Endothelial cell (in vitro differentiated cells): ENCODE data around the gene DUOX1. TPM values are rescaled to one million over a fixed set of nuclear protein-coding genes. Genes with fewer than 3 reads are reported as not detected.

Experiments
- DNase-seq: peaks from one replicate; pipeline ENCODE4 v3.0.0; 2021; ENCODE audit warnings: low spot score
- H3K27ac Mint-ChIP-seq: one replicate; pipeline ENCODE4 v1.8.0; 2021; ENCODE audit warnings: mixed read lengths, inconsistent platforms; ENCODE audit not compliant: unreplicated experiment
- H3K27me3 Mint-ChIP-seq: one replicate; pipeline ENCODE4 v1.8.0; 2021; ENCODE audit warnings: mild to moderate bottlenecking, moderate library complexity, mixed read lengths, inconsistent platforms; ENCODE audit not compliant: unreplicated experiment
- H3K36me3 Mint-ChIP-seq: one replicate; pipeline ENCODE4 v1.8.0; 2021; ENCODE audit warnings: mild to moderate bottlenecking, low read depth, mixed read lengths, inconsistent platforms; ENCODE audit not compliant: unreplicated experiment
- H3K4me1 Mint-ChIP-seq: one replicate; pipeline ENCODE4 v1.8.0; 2021; ENCODE audit warnings: mild to moderate bottlenecking, mixed read lengths, inconsistent platforms; ENCODE audit not compliant: unreplicated experiment
- H3K4me3 Mint-ChIP-seq: one replicate; pipeline ENCODE4 v1.8.0; 2021; ENCODE audit warnings: mild to moderate bottlenecking, mixed read lengths, inconsistent platforms; ENCODE audit not compliant: unreplicated experiment
- H3K9me3 Mint-ChIP-seq: one replicate; pipeline ENCODE4 v1.8.0; 2021; ENCODE audit warnings: mixed read lengths, inconsistent platforms; ENCODE audit not compliant: unreplicated experiment
- total RNA-seq: library from RNA; stranded (reverse); fragmentation: NEBNext Ultra II Directional; extraction: Animal tissue kit (Norgen Biotek cat#: 25700); gene quantifications from one replicate; pipeline ENCODE4 v1.2.1, GENCODE V29; 2021; ENCODE audit not compliant: unreplicated experiment
- TF ChIP-seq, protein P1 (sequence below): fragments of 200-600 bp; sonication (generic); IDR thresholded peaks from one replicate; pipeline ENCODE4 v1.5.0; 2021; ENCODE audit warnings: antibody characterized with exemption; ENCODE audit not compliant: unreplicated experiment

Gene DUOX1
- total RNA-seq, 1 donor from 2014 or later = not detected

DNA sequence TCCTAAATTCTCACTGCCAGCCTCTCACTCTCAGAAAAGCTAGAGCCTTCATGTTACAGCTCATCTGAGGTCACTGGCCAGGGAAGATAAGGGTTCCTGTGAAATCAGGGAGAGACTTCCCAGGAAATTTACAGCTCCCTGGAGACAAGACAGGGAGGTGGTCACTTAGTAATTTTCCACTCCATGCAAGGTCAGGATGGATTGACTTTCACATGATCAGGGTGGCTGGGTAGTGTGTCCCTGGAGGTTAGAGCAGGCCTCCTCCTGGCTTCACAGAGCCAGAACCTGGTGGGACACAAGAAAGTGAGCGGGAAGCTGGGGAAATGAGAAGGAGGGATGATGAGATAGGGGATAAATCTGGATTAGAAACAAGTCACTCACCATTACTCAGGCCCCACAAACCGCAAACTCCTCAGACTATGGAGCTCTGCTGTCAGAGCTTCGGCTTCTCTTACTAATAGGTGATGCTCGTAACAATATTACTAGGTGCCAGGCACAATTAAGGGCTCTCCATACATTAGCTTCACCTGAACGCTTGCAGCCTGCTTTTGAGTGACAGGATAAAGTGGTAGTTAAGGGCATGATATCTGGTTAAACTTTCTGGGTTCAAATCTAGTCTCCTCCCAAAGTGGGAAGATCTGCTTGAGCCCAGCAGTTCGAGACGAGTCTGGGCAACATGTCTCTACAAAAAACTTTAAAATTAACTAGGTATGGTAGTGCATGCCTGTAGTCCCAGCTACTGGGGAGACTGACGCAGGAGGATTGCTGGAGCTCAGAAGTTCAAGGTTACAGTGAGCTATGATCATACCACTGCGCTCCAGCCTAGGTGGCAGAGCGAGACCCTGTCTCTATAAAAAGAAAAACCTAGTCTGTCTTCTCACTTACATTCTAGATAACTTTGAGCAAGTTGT lies 40.7 kb upstream of the DUOX1 start:
- Mint-ChIP-seq H3K9me3 (no peaks in the 10 kb centered on the region), H3K27me3 (peaks cover 10% of the 10 kb centered on the region), H3K4me3 (no peak overlapping the region), H3K36me3 (peaks cover 5% of the 10 kb centered on the region), H3K4me1 (peaks cover 11% of the 10 kb centered on the region), H3K27ac (no peak overlapping the region)
- DNase-seq = no peak
- TF ChIP-seq, protein P1, sequence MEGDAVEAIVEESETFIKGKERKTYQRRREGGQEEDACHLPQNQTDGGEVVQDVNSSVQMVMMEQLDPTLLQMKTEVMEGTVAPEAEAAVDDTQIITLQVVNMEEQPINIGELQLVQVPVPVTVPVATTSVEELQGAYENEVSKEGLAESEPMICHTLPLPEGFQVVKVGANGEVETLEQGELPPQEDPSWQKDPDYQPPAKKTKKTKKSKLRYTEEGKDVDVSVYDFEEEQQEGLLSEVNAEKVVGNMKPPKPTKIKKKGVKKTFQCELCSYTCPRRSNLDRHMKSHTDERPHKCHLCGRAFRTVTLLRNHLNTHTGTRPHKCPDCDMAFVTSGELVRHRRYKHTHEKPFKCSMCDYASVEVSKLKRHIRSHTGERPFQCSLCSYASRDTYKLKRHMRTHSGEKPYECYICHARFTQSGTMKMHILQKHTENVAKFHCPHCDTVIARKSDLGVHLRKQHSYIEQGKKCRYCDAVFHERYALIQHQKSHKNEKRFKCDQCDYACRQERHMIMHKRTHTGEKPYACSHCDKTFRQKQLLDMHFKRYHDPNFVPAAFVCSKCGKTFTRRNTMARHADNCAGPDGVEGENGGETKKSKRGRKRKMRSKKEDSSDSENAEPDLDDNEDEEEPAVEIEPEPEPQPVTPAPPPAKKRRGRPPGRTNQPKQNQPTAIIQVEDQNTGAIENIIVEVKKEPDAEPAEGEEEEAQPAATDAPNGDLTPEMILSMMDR = no peak

DNA sequence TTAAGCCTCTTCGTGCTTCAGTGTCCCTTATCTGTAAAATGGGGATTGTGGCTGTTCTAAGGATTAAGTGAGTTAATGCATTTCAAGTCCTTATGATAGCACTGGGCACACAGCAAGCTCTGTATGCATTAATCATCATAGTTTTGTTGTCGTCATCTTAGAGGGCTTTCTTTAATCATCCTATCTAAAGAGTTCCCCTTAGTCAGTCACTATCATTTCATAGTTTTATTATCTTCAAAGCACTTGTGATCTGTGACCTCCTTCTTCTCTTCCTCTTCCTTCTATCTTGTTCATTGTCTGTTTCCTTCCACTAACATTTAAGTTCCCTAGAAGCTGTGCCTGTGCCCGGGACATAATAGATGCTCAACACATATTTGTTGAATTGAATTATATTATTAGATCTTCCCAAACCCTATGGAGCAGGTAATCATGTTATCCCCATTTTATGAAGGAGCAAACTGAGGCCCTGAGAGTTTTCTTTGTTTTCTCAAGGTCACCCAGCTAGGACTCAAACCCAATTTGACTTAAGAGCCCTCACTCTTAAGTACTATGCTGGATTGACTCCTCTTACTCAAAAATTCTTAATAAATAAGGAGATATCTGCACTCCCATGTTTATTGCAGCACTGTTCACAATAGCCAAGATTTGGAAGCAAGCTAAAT lies 40.0 kb upstream of the DUOX1 start:
- Mint-ChIP-seq H3K36me3 (peaks cover 5% of the 10 kb centered on the region), H3K4me3 (no peak overlapping the region), H3K4me1 (peaks cover 11% of the 10 kb centered on the region), H3K9me3 (no peaks in the 10 kb centered on the region), H3K27ac (no peak overlapping the region), H3K27me3 (peaks cover 10% of the 10 kb centered on the region)
- DNase-seq = no peak
- TF ChIP-seq, protein P1 = no peak

DNA sequence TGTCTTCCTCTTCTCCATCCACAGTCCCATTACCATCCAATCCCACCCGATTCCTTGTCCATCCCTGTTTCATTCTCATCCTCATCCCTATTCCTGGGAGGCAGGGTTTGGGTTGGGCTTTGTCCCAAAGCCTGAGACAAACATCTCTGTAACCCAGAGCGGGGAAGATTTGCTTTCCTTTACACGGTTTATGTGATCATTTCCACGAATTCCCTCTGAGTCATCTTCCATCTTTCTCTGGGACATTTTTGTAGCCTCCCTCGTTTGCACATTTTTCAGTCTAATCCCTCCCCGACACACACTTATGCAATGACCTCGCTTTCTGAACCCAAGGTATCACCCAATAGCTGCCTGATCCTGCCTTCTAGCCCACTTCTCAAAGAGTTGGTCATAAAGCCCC lies 38.6 kb upstream of the DUOX1 start:
- no peak overlapping the region for H3K27ac Mint-ChIP-seq
- no peaks in the 10 kb centered on the region for H3K9me3 Mint-ChIP-seq
- TF ChIP-seq, protein P1 = no peak
- peaks cover 11% of the 10 kb centered on the region for H3K4me1 Mint-ChIP-seq
- peaks cover 10% of the 10 kb centered on the region for H3K27me3 Mint-ChIP-seq
- peaks cover 5% of the 10 kb centered on the region for H3K36me3 Mint-ChIP-seq
- DNase-seq = no peak
- no peak overlapping the region for H3K4me3 Mint-ChIP-seq

DNA sequence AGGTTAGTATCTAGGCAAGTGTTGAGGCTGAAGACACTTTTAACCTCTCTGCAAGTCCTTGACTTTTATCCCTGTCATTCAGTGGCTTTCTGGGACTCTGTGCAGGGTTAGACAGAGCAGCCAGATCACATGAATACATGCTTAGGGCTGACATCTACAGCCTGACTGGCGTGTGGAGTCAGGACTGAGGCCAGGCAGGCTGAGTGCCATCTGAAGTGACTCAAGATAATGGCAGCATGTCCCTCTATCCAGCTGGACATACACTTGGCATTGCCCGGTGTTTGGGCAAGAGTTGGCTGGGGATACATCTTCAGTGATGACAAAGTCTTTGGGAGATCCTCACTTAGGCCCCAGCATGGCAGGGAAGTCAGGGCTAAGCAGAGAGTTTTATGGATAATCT lies 38.2 kb upstream of the DUOX1 start:
- H3K27me3 Mint-ChIP-seq = peaks cover 10% of the 10 kb centered on the region
- TF ChIP-seq, protein P1 = no peak
- H3K4me3 Mint-ChIP-seq = no peak overlapping the region
- no peak overlapping the region for H3K27ac Mint-ChIP-seq
- H3K36me3 Mint-ChIP-seq = peaks cover 5% of the 10 kb centered on the region
- H3K9me3 Mint-ChIP-seq = no peaks in the 10 kb centered on the region
- peaks cover 11% of the 10 kb centered on the region for H3K4me1 Mint-ChIP-seq
- DNase-seq = no peak

DNA sequence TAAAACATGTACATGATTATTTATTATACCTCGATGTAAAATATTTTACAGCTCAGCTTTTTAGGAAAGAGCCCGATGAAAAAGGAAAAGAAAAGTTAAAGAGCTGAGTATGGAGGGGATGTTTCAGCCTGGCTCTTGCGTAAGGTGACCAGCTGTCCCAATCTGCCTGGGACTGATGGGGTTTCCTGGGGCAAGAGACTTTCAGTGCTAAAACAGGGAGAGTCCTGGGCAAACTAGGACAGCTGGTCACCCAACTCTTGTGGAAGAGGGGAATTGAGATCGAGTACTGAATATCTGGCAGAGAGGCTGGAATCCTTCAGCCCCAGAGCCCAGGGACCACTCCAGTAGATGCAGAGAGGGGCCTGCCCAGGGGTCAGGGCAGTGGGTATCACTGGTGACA lies 36.8 kb upstream of the DUOX1 start:
- no peak overlapping the region for H3K4me3 Mint-ChIP-seq
- H3K36me3 Mint-ChIP-seq = peaks cover 5% of the 10 kb centered on the region
- peaks cover 11% of the 10 kb centered on the region for H3K4me1 Mint-ChIP-seq
- no peaks in the 10 kb centered on the region for H3K9me3 Mint-ChIP-seq
- peaks cover 10% of the 10 kb centered on the region for H3K27me3 Mint-ChIP-seq
- TF ChIP-seq, protein P1 = no peak
- no peak for DNase-seq
- no peak overlapping the region for H3K27ac Mint-ChIP-seq
